Activated effector memory CD4-positive, alpha-beta T cell treated with Interleukin-2 at 50 U/mL for 16 hours (primary cell): Measurements from ENCODE around the gene MRPL11.

Experiments
- DNase-seq: peaks from one replicate; pipeline ENCODE4 v3.0.0-alpha.2; 2020

Gene MRPL11

DNA sequence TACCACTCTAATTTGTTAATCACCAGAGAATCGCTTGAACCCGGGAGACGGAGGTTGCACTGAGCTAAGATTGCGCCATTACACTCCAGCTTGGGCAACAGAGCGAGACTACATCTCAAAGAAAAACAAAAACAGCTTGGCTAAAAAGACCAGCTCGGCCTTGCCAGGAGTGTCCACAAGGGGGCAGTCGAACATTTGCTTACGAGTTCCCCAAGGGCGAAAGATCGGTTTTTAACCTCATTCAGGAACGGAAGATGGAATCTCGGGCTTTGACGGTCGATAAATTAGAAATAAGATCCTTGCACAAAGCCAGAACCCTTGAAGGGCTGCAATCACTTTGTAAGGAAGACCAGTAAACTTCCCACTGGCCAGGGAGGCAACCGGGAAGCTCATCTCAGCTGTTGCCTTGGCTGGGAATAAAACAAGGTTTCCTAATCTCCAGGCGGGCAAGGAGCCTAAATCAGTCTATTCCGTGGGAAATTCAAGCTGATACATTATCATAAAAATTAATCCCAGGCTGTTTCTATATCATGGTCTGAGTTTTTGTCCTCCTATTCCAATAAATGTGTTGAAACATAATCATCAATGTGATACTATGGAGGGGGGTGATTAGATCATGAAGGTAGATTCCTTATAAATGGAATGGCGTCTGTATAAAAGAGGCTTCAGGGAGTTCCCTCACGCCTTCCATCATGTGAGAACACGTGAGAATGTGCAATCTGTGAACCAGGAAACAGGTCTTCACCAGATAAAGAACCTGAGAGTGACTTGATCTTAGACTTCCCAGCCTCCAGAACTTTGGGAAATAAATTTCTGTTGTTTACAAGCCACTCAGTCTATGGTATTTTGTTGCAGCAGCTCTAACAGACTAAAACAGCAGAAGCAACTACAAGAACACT lies 52.2 kb downstream of the MRPL11 start:
- DNase-seq: peak; percentile 67
